Trophoblast cell (in vitro differentiated cells and primary cell): Measurements from ENCODE around the gene SVEP1.

ENCODE experiments used
- DNase-seq, 2 donors: peaks; one replicate each; pipeline ENCODE4 v3.0.0-alpha.2; 2016
- H2AFZ ChIP-seq: 2 replicates; pipeline ENCODE4 v1.6.1; 2013; ENCODE audit warnings: low read length, moderate library complexity, mild to moderate bottlenecking; ENCODE audit not compliant: insufficient read depth, poor library complexity
- H2AK5ac ChIP-seq: 2 replicates; pipeline ENCODE4 v1.6.1; 2013; ENCODE audit warnings: mild to moderate bottlenecking, low read length
- H2BK120ac ChIP-seq: 2 replicates; pipeline ENCODE4 v1.6.1; 2013; ENCODE audit warnings: low read length, mild to moderate bottlenecking, moderate library complexity; ENCODE audit not compliant: insufficient read depth, poor library complexity
- H2BK12ac ChIP-seq: 2 replicates; pipeline ENCODE4 v1.6.1; 2013; ENCODE audit warnings: mild to moderate bottlenecking, low read length, moderate library complexity
- H2BK5ac ChIP-seq: 2 replicates; pipeline ENCODE4 v1.6.1; 2013; ENCODE audit warnings: low read length, low read depth, moderate library complexity, mild to moderate bottlenecking; ENCODE audit not compliant: poor library complexity
- H3K14ac ChIP-seq: 2 replicates; pipeline ENCODE4 v1.6.1; 2013; ENCODE audit warnings: mild to moderate bottlenecking, low read length
- H3K18ac ChIP-seq: 2 replicates; pipeline ENCODE4 v1.6.1; 2013; ENCODE audit warnings: mild to moderate bottlenecking, low read length
- H3K23ac ChIP-seq: 2 replicates; pipeline ENCODE4 v1.6.1; 2013; ENCODE audit warnings: low read length
- H3K27ac ChIP-seq: 2 replicates; pipeline ENCODE4 v1.5.1; 2013; ENCODE audit warnings: low read depth, mild to moderate bottlenecking, inconsistent platforms, low read length, moderate library complexity
- H3K27me3 ChIP-seq: 2 replicates; pipeline ENCODE4 v1.6.1; 2013; ENCODE audit warnings: inconsistent platforms, mild to moderate bottlenecking, low read length, moderate library complexity; ENCODE audit not compliant: insufficient read depth
- H3K36me3 ChIP-seq, 2 experiments: 1 replicate in 1 of 2; 2 replicates in 1 of 2; pipeline ENCODE4 v1.6.1; 2013; ENCODE audit warnings: low read length in 2 of 2, mild to moderate bottlenecking in 2 of 2, moderate library complexity in 1 of 2; ENCODE audit not compliant: insufficient read depth in 2 of 2, control insufficient read depth in 1 of 2
- H3K4ac ChIP-seq: 2 replicates; pipeline ENCODE4 v1.6.1; 2013; ENCODE audit warnings: low read depth, mild to moderate bottlenecking, low read length, moderate library complexity
- H3K4me1 ChIP-seq, 2 experiments: 1 replicate in 1 of 2; 2 replicates in 1 of 2; pipeline ENCODE4 v1.6.1; 2013; ENCODE audit warnings: low read length in 2 of 2, mild to moderate bottlenecking in 2 of 2, moderate library complexity in 1 of 2; ENCODE audit not compliant: insufficient read depth in 2 of 2, control insufficient read depth in 1 of 2
- H3K4me2 ChIP-seq: 2 replicates; pipeline ENCODE4 v1.6.1; 2013; ENCODE audit warnings: inconsistent platforms, mild to moderate bottlenecking, low read length, moderate library complexity
- H3K4me3 ChIP-seq: 2 replicates; pipeline ENCODE4 v1.5.1; 2013; ENCODE audit warnings: mild to moderate bottlenecking, low read depth, low read length, inconsistent platforms
- H3K79me1 ChIP-seq: one replicate; pipeline ENCODE4 v1.6.1; 2013; ENCODE audit warnings: low read length
- H3K79me2 ChIP-seq: 2 replicates; pipeline ENCODE4 v1.6.1; 2013; ENCODE audit warnings: low read length, mild to moderate bottlenecking; ENCODE audit not compliant: control insufficient read depth, insufficient read depth, poor library complexity
- H3K9ac ChIP-seq: 2 replicates; pipeline ENCODE4 v1.6.1; 2013; ENCODE audit warnings: mild to moderate bottlenecking, low read length
- H3K9me3 ChIP-seq: 2 replicates; pipeline ENCODE4 v1.6.1; 2013; ENCODE audit warnings: low read depth, mild to moderate bottlenecking, control low read depth, inconsistent platforms, low read length; ENCODE audit not compliant: insufficient read depth
- H4K12ac ChIP-seq: 2 replicates; pipeline ENCODE4 v1.6.1; 2013; ENCODE audit warnings: low read depth, mild to moderate bottlenecking, low read length, moderate library complexity
- H4K8ac ChIP-seq: 2 replicates; pipeline ENCODE4 v1.6.1; 2013; ENCODE audit warnings: low read depth, mild to moderate bottlenecking, low read length, moderate library complexity
- H4K91ac ChIP-seq: one replicate; pipeline ENCODE4 v1.6.1; 2013; ENCODE audit warnings: low read depth, mild to moderate bottlenecking, low read length, moderate library complexity
- WGBS: extraction: QIAGEN DNeasy Blood & Tissue Kit; methylation state at CpG from one replicate; pipeline ENCODE4 v1.1.7; 2013; ENCODE audit warnings: missing lambda C conversion rate; ENCODE audit not compliant: insufficient read length, insufficient coverage; ENCODE audit errors: extremely low coverage; 5-methylcytosine and 5-hydroxymethylcytosine counted together

The SVEP1 gene

GRCh38 chr9:110336363-110336762, 243.2 kb downstream of the SVEP1 start:
- no CpG with 5 or more reads among the region's 1 CpG for WGBS
- H3K79me1 ChIP-seq, result no peaks in the 10 kb centered on the region

DNA sequence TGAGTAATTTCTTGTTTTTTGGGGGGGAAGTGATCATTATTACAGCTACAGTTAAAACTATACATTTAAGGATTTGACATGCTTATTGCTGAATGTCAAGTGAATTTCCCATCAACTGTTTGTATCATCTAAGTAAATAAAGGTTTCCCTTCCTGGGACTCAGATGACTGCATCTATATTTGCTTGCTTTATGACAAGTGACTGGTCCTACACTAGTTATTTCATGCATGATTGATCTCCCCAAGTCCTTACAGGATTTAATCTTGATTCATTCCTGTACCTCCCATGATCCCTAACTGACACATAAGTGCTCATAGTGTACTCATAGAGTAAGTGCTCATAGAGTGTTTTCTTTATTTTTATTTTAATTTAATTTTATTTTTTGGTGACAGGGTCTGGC, 244.7 kb downstream of the SVEP1 start:
- Histone ChIP-seq H3K27me3 (no peaks in the 10 kb centered on the region), H3K79me1 (no peaks in the 10 kb centered on the region), H2AK5ac (no peak overlapping the region), H4K8ac (no peak overlapping the region), H4K12ac (no peak overlapping the region), H3K4me1 (no peaks in the 10 kb centered on the region), H2BK5ac (no peak overlapping the region), H3K14ac (no peak overlapping the region), H3K79me2 (no peaks in the 10 kb centered on the region), H4K91ac (no peak overlapping the region), H3K4me2 (no peak overlapping the region), H2AFZ (no peak overlapping the region), H3K23ac (no peak overlapping the region), H3K9me3 (no peaks in the 10 kb centered on the region), H3K4me3 (no peak overlapping the region), H2BK12ac (no peak overlapping the region), H3K4ac (no peak overlapping the region), H3K9ac (no peak overlapping the region), H3K27ac (no peak overlapping the region), H2BK120ac (no peak overlapping the region), H3K36me3 (no peaks in the 10 kb centered on the region), H3K18ac (no peak overlapping the region)
- no peak for DNase-seq

More at GRCh38 chr9:110336363-110336762, 243.2 kb downstream of the SVEP1 start:
- no peak overlapping the region for H3K4me3 ChIP-seq
- no peak overlapping the region for H4K91ac ChIP-seq
- DNase-seq, result no peak
- no peak overlapping the region for H3K27ac ChIP-seq
- no peak overlapping the region for H4K12ac ChIP-seq
- H3K9me3 ChIP-seq, result no peaks in the 10 kb centered on the region
- no peak overlapping the region for H2AFZ ChIP-seq
- no peak overlapping the region for H3K18ac ChIP-seq
- H2BK120ac ChIP-seq, result no peak overlapping the region
- no peak overlapping the region for H2BK12ac ChIP-seq
- H3K9ac ChIP-seq, result no peak overlapping the region
- no peak overlapping the region for H3K23ac ChIP-seq
- no peak overlapping the region for H2AK5ac ChIP-seq
- H3K36me3 ChIP-seq, result no peaks in the 10 kb centered on the region
- H2BK5ac ChIP-seq, result no peak overlapping the region
- no peaks in the 10 kb centered on the region for H3K27me3 ChIP-seq
- H3K4me1 ChIP-seq, result no peaks in the 10 kb centered on the region
- H4K8ac ChIP-seq, result no peak overlapping the region
- no peak overlapping the region for H3K4ac ChIP-seq
- no peaks in the 10 kb centered on the region for H3K79me2 ChIP-seq
- H3K4me2 ChIP-seq, result no peak overlapping the region
- H3K14ac ChIP-seq, result no peak overlapping the region

- Histone ChIP-seq H3K9me3 (no peaks in the 10 kb centered on the region), H2AFZ (no peak overlapping the region), H3K4me2 (no peak overlapping the region), H3K79me2 (no peaks in the 10 kb centered on the region), H3K36me3 (no peaks in the 10 kb centered on the region), H4K8ac (no peak overlapping the region), H3K27ac (no peak overlapping the region), H3K79me1 (no peaks in the 10 kb centered on the region), H4K12ac (no peak overlapping the region), H3K4me1 (no peaks in the 10 kb centered on the region), H4K91ac (no peak overlapping the region), H3K23ac (no peak overlapping the region), H3K14ac (no peak overlapping the region), H3K4me3 (no peak overlapping the region), H2AK5ac (no peak overlapping the region), H2BK120ac (no peak overlapping the region), H3K9ac (no peak overlapping the region), H2BK5ac (no peak overlapping the region), H3K18ac (no peak overlapping the region), H3K27me3 (no peaks in the 10 kb centered on the region), H2BK12ac (no peak overlapping the region), H3K4ac (no peak overlapping the region)
- DNase-seq, result no peak
- no CpG with 5 or more reads among the region's 4 CpGs for WGBS
Measured at GRCh38 chr9:110334183-110334582, 245.4 kb downstream of the SVEP1 start.

DNA sequence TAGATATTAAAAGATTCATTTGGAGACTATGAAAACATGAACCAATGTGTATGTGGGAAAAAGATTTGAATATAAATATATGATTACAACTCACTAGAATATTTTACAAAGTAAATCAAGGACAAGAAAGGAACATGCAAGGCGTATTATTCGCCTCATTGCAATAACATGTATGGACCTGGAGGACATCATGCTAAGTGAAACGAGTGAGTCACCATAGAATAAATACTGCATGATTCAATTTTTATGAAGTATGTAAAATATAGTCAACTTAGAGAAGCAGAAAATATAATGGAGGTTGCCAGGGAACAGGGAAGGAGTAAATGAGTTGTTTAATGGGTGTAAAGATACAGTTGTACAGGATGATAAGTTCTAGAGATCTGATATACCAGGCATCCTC, 246.8 kb downstream of the SVEP1 start:
- no peak overlapping the region for H2BK12ac ChIP-seq
- H2BK120ac ChIP-seq, result no peak overlapping the region
- no peak overlapping the region for H3K23ac ChIP-seq
- H3K27ac ChIP-seq, result no peak overlapping the region
- H4K91ac ChIP-seq, result no peak overlapping the region
- no peak overlapping the region for H3K4me3 ChIP-seq
- H4K8ac ChIP-seq, result no peak overlapping the region
- no peaks in the 10 kb centered on the region for H3K4me1 ChIP-seq
- H4K12ac ChIP-seq, result no peak overlapping the region
- no peak overlapping the region for H2AFZ ChIP-seq
- H3K18ac ChIP-seq, result no peak overlapping the region
- no peaks in the 10 kb centered on the region for H3K79me2 ChIP-seq
- no peak overlapping the region for H3K14ac ChIP-seq
- no peak for DNase-seq
- no CpG with 5 or more reads among the region's 3 CpGs for WGBS
- H2BK5ac ChIP-seq, result no peak overlapping the region
- no peak overlapping the region for H3K4ac ChIP-seq
- H3K9ac ChIP-seq, result no peak overlapping the region
- no peaks in the 10 kb centered on the region for H3K36me3 ChIP-seq
- no peaks in the 10 kb centered on the region for H3K79me1 ChIP-seq
- H2AK5ac ChIP-seq, result no peak overlapping the region
- H3K27me3 ChIP-seq, result no peaks in the 10 kb centered on the region
- H3K9me3 ChIP-seq, result no peaks in the 10 kb centered on the region
- H3K4me2 ChIP-seq, result no peak overlapping the region
